ENCODE measurements around the gene KLHL6.

Gene KLHL6

GRCh38 chr3:183583331-183584245 is 28.1 kb upstream of the KLHL6 start:
- H3K27me3 ChIP-seq: no peaks in the 10 kb centered on the region
- no peak for TF ChIP-seq CTCF (IDR thresholded peaks at IDR 0.05)
- no peaks in the 10 kb centered on the region for H3K36me3 ChIP-seq
- H3K27ac ChIP-seq: no peak overlapping the region
- H3K9me3 ChIP-seq: no peaks in the 10 kb centered on the region
- peaks cover 19 to 27% of the 10 kb centered on the region in 2 experiments for H3K4me1 ChIP-seq (ENCODE audit: control insufficient read depth in 1 of 2, insufficient read depth in 1 of 2, low read depth in 1 of 2, low read length in 1 of 2)
- no peak overlapping the region for H3K4me3 ChIP-seq (ENCODE audit: low read depth in 1 of 2, low read length in 1 of 2)

- Histone ChIP-seq H3K4me1 (ENCODE audit: control insufficient read depth in 1 of 2, insufficient read depth in 1 of 2, low read depth in 1 of 2, low read length in 1 of 2) (peaks cover 23 to 36% of the 10 kb centered on the region in 2 experiments), H3K9me3 (no peaks in the 10 kb centered on the region), H3K27ac (no peak overlapping the region), H3K36me3 (no peaks in the 10 kb centered on the region), H3K27me3 (no peaks in the 10 kb centered on the region), H3K4me3 (ENCODE audit: low read depth in 1 of 2, low read length in 1 of 2) (no peak overlapping the region)
- no peak for TF ChIP-seq CTCF (IDR thresholded peaks at IDR 0.05)
Observed at GRCh38 chr3:183582161-183582560, 26.7 kb upstream of the KLHL6 start.

DNA sequence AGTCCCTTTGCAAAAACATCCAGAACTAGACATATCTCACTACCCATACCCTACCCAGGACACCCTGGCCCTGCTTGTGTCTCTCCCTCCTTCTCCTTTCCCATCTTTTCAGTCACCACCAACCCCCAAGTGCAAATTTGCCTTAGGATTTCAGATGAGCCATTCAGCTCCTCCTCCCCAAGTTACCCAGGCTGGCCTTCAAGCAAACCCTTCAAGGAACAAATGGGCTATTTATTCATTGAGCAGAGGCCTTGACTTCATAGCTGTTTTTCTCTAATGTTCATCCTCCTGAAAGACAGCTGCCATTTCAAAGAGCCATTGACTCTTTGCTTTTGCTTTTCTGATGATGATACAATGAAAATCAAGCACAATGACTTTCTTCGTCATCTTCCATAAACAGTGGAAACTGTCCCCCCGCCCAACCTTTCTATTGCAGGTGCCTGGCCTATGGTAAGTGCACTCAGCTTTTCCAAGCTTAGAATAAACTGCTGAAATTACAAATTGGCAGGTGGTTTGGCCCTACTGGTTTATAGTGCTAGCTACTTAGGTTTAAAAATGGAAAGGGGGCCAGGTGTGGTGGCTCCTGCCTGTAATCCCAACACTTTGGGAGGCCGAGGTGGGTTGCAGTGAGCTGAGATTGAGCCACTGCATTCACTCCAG is 26.1 kb upstream of the KLHL6 start:
- no peaks in the 10 kb centered on the region for H3K9me3 ChIP-seq
- no peaks in the 10 kb centered on the region for H3K36me3 ChIP-seq
- peaks cover 17 to 32% of the 10 kb centered on the region in 2 experiments for H3K4me1 ChIP-seq (ENCODE audit: control insufficient read depth in 1 of 2, insufficient read depth in 1 of 2, low read depth in 1 of 2, low read length in 1 of 2)
- no peak for TF ChIP-seq CTCF (IDR thresholded peaks at IDR 0.05)
- H3K4me3 ChIP-seq (ENCODE audit: low read depth in 1 of 2, low read length in 1 of 2): no peak overlapping the region
- no peaks in the 10 kb centered on the region for H3K27me3 ChIP-seq
- no peak overlapping the region for H3K27ac ChIP-seq

DNA sequence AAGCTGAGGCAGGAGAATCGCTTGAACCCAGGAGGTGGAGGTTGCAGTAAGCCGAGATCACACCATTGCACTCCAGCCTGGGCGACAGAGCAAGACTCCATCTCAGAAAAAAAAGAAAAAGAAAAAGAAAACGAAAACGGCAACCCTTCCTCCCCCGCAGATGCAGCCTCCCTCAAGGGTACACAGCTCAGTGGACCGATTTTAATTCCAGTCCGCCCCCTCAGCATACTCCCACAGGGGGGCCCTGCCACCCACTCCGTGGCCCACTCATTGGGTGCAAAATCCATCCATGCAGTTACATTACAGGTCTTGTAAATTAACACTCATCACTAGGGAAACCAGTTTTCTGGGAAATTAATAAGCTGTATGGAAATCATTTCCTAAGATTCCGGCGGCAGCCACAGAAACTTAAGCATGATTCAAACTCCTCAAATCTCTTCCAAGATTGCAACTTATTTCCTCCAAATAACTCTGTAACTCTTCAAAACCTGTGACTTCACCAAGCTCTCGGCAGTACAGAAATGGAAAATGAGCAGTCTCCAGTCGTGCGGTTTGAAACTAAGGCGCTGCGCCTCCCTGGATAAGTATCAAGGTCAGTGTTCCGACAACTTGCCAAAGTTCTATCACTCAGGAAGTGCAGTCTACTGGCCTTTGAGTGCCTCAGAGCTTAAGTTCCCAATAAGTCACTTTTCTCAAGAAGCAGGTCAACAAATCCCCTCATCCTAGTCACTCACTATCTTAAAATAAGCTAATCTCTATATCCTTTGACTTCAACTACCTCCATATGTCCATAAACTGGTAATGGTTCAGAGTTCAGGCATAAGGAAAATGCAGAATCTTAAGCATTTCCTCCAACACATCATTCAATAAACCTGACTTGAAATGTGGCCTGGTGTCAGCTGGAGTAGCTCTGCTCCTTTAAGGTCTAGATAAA is 24.7 kb upstream of the KLHL6 start:
- Histone ChIP-seq H3K27me3 (no peaks in the 10 kb centered on the region), H3K4me3 (ENCODE audit: low read depth in 1 of 2, low read length in 1 of 2) (no peak overlapping the region), H3K9me3 (no peaks in the 10 kb centered on the region), H3K36me3 (no peaks in the 10 kb centered on the region), H3K27ac (no peak overlapping the region), H3K4me1 (ENCODE audit: control insufficient read depth in 1 of 2, insufficient read depth in 1 of 2, low read depth in 1 of 2, low read length in 1 of 2) (peaks cover 12 to 22% of the 10 kb centered on the region in 2 experiments)
- no peak for TF ChIP-seq CTCF (IDR thresholded peaks at IDR 0.05)

DNA sequence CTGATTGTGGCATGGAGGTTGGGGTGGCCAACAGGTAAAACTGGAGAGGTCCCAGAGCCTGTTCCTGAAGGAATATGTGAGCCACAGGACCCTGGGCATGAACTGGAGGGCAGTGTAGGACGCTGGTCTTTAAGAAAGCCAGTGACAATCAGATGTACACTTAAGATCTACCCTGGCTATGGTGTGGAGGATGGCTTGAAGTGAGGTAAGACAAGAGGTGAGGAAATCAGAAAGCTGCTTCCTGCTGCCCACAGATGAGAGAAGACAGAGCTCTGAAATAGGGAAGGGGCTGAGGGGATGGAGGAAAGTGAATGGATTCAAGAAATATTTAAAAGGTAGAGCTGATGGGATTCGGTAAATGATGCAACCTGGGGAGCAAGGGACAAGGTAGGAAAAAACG is 22.7 kb upstream of the KLHL6 start:
- TF ChIP-seq CTCF (IDR thresholded peaks at IDR 0.05): no peak

More for the DNA sequence above, 22.7 kb upstream of the KLHL6 start:
- H3K4me3 ChIP-seq (ENCODE audit: low read depth in 1 of 2, low read length in 1 of 2): no peak overlapping the region
- no peaks in the 10 kb centered on the region for H3K36me3 ChIP-seq
- H3K4me1 ChIP-seq (ENCODE audit: control insufficient read depth in 1 of 2, insufficient read depth in 1 of 2, low read depth in 1 of 2, low read length in 1 of 2): peaks cover 12 to 22% of the 10 kb centered on the region in 2 experiments
- H3K27ac ChIP-seq: peak overlapping the region; percentile 71
- H3K27me3 ChIP-seq: no peaks in the 10 kb centered on the region
- H3K9me3 ChIP-seq: no peaks in the 10 kb centered on the region

Measured in neutrophil (primary cell).